Activated T-cell treated with anti-CD3 and anti-CD28 coated beads, Interleukin-2, amount 50 U/mL, for 48 hours (primary cell): Measurements from ENCODE around the gene ORAI3.

ENCODE experiments used
- DNase-seq, 2 experiments: peaks; one replicate each; pipeline ENCODE4 v3.0.0-alpha.2; 2020

The ORAI3 gene

GRCh38 chr16:30948667-30949649, at the start of gene ORAI3:
ORAI3 (plus strand) TSS chr16:30949068; CDS start chr16:30949290, 222 bp downstream.
- DNase-seq, result peak; percentile 55 to 70

- DNase-seq, result no peak
Observed at GRCh38 chr16:30899794-30900193, 49.1 kb upstream of the ORAI3 start.

GRCh38 chr16:30900588-30900987, 48.3 kb upstream of the ORAI3 start:
- DNase-seq, result no peak

GRCh38 chr16:30901201-30902028, 47.5 kb upstream of the ORAI3 start:
- peak in 1 of 2 experiments; percentile 25 for DNase-seq

GRCh38 chr16:30902029-30902972, 46.6 kb upstream of the ORAI3 start:
- DNase-seq, result peak; percentile 76 to 83

DNA sequence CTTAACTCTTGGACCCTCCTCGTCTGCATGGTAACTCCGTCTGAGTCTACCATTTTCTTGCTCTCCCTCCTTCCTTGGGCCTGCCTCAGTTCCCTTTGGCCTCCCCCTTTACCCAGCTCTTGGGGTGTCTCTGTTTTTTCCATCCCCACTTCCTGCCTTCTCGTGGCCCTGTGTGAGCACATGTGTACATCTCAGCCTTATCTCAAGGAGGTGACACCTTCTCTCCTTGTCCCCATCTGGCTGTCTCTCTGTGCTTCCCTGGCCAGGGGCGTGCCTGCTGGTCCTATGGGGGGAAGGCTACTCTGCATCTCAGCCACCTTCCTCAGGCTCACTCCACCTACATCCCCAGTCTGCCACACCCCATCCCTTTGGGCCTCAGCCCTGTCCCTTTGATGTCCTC, 45.9 kb upstream of the ORAI3 start:
- peak; percentile 50 to 60 for DNase-seq

DNA sequence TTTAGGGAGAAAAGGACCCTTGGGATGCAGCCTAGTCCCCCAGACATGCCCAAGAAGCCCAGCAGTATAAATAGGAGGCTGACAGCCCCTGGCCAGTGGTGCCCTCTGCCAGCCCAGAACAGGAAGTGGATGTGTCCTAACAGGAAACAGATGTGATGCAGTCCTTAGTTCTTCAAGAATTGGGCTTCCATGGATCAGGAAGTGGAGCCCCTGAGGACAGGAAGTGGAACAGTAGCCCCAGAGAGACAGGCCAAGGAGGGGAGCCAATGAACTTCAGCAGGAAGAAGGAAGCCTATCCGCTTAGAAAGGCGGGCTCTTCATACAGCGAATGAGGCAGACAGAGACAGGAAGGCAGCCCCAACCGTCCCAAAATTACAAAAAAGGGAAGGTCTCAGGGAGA, 45.3 kb upstream of the ORAI3 start:
- peak; percentile 34 to 36 for DNase-seq

GRCh38 chr16:30904114-30904780, 44.6 kb upstream of the ORAI3 start:
- DNase-seq, result no peak

- no peak for DNase-seq
Observed at GRCh38 chr16:30907064-30907463, 41.8 kb upstream of the ORAI3 start.

GRCh38 chr16:30910427-30911029, 38.3 kb upstream of the ORAI3 start:
- DNase-seq, result no peak

- no peak for DNase-seq
Observed at GRCh38 chr16:30912794-30913412, 36.0 kb upstream of the ORAI3 start.

- no peak for DNase-seq
Observed at GRCh38 chr16:30914830-30915229, 34.0 kb upstream of the ORAI3 start.

DNA sequence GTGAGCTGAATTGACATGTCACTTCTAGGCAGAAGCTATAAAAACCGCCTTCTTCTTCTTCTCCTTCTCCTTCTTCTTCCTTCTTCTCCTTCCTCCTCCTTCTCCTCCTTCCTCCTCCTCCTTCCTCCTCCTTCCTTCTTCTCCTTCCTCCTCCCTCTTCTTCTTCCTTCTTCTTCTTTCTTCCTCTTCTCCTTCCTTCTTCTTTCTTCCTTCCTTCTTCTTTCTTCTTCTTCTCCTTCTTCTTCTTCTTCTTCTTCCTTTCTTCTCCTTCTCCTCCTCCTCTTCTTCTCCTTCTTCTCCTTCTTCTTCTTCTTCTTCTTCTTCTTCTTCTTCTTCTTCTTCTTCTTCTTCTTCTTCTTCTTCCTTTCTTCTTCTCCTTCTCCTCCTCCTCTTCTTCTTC, 30.3 kb upstream of the ORAI3 start:
- no peak for DNase-seq

- no peak for DNase-seq
Observed at GRCh38 chr16:30920891-30921290, 28.0 kb upstream of the ORAI3 start.

GRCh38 chr16:30921459-30921747, 27.5 kb upstream of the ORAI3 start:
- no peak for DNase-seq

GRCh38 chr16:30921748-30922419, 27.0 kb upstream of the ORAI3 start:
- DNase-seq, result peak; percentile 92 to 94

DNA sequence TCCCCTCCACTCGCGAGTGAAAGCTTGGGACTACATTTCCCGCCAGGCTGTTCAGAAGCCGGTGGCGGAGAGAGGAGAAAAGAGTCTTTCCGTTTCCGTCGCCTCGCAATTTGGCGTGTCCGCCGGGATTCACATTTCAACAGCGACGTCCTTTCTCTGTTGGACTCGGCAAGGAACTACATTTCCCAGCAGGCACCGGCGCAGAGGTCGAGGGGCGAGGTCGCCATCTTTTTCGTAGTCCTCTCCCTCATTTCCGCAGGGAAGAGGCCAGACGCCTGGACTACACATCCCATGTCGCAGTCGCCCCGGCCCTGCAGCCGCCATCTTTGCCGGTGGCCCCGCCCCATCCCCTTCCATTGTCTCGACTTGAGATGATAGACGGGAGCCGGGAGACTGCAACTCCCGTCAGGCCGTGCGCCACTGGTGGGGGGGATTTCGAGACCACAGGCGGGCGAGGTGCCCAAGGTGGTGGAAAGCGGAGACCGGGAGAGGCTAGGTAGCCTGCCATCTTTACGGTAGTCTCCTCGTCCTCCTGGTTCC, 26.4 kb upstream of the ORAI3 start:
- peak; percentile 100 for DNase-seq

DNA sequence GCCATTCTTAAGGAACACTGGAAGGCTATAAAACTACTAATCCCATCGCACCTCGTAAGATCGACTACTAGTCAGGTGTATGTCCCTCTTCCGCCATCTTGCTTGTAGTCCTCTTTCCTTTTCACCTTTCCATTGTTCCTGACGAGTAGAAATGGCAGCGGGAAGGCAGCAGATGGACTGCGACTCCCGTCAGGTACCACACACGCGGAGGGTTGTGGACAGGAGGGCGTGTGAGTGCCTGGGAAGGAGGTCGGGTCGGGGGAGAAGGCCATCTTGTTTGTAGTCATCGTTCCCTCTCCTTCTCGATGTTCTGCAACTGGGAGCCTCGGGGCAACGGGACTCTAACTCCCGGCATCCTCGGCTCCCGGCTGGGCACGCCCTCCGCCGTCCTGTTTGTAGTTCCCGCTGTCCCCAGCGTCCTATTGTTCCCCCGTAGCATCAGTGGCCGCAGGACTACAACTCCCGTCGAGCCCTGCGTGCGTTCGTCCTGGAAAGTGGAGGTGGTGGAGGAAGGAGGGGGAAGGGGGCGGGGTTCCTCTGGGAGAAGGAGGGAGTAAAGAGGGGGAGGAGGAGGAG, 25.8 kb upstream of the ORAI3 start:
- DNase-seq, result peak; percentile 96

DNA sequence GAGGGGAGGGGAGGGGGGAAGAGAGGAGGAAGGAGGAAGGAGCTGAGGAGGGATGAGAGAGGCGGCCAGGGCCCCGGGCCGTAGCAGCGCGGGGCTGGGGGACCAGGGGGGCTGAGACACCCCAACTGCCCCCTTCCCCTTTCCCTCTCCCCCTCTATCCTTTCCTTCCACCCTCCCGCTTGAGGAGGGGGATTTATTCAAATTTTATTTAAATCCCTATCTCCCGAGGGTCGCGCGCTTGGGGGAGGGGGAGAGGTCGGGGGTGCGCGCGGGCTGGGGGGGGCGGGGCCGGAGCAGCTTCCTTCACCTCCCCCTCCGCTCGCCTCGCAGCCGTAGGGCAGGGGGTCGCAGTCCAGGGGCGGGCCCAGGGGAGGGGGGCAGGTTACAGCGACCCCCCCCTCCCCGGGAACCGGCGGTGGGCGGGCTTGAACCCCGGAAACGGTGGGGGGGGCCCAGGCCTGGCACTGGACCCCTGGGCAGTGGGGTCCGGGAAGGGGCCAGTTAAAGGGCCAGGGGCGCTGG, 25.3 kb upstream of the ORAI3 start, which contains the start of gene FBXL19:
Gene FBXL19, plus strand, starts transcription at position 19 of the 522 bp plus-strand sequence. CDS start 2,183 bp downstream, outside the sequence.
- DNase-seq, result no peak
